GM23338 (cell line): ENCODE data around the gene NLK. TPM values are rescaled to one million over a fixed set of nuclear protein-coding genes. Genes with fewer than 3 reads are reported as not detected.

ENCODE experiments used
- ATAC-seq: fragments of 200-7000 bp; cut with Tn5 transposase; 3 replicates; pipeline ENCODE4 v1.9.1; 2020
- DNase-seq: peaks from one replicate; pipeline ENCODE4 v3.0.0-alpha.2; 2015; ENCODE audit warnings: low spot score
- H2AFZ ChIP-seq: fragments of 200-600 bp; sonication (generic); 2 replicates; pipeline ENCODE4 v1.8.0; 2016; ENCODE audit warnings: antibody characterized with exemption, mild to moderate bottlenecking, moderate library complexity
- H3F3A ChIP-seq: fragments of 200-600 bp; sonication (generic); replicated peaks from 2 replicates; pipeline ENCODE4 v1.8.0; 2017; ENCODE audit warnings: antibody characterized with exemption, mixed run types, low read depth
- H3K27ac ChIP-seq: fragments of 200-600 bp; sonication (generic); 2 replicates; pipeline ENCODE4 v1.6.1; 2016; ENCODE audit warnings: low read depth
- H3K27me3 ChIP-seq: fragments of 200-600 bp; sonication (generic); 2 replicates; pipeline ENCODE4 v1.8.0; 2016; ENCODE audit warnings: mild to moderate bottlenecking, mixed run types, moderate library complexity; ENCODE audit not compliant: insufficient read depth
- H3K36me3 ChIP-seq: fragments of 200-600 bp; sonication (generic); 2 replicates; pipeline ENCODE4 v1.8.0; 2016; ENCODE audit warnings: mild to moderate bottlenecking; ENCODE audit not compliant: insufficient read depth
- H3K4me1 ChIP-seq: fragments of 200-600 bp; sonication (generic); 2 replicates; pipeline ENCODE4 v1.8.0; 2016; ENCODE audit warnings: mild to moderate bottlenecking, moderate library complexity; ENCODE audit not compliant: insufficient read depth
- H3K4me2 ChIP-seq: fragments of 200-600 bp; sonication (generic); 2 replicates; pipeline ENCODE4 v1.7.1; 2017; ENCODE audit warnings: mixed run types
- H3K4me3 ChIP-seq: fragments of 200-600 bp; sonication (generic); 2 replicates; pipeline ENCODE4 v1.6.1; 2016; ENCODE audit warnings: mixed run types
- H3K79me2 ChIP-seq: fragments of 200-600 bp; sonication (generic); replicated peaks from 2 replicates; pipeline ENCODE4 v1.8.0; 2017; ENCODE audit warnings: mild to moderate bottlenecking; ENCODE audit not compliant: insufficient read depth
- H3K9me2 ChIP-seq: fragments of 200-600 bp; sonication (generic); 2 replicates; pipeline ENCODE4 v1.8.0; 2017; ENCODE audit not compliant: insufficient read depth
- H4K20me1 ChIP-seq: fragments of 200-600 bp; sonication (generic); replicated peaks from 2 replicates; pipeline ENCODE4 v1.8.0; 2017; ENCODE audit warnings: mild to moderate bottlenecking; ENCODE audit not compliant: insufficient read depth
- H3K27ac Mint-ChIP-seq: 2 replicates; pipeline ENCODE4 v1.8.0; 2020; ENCODE audit warnings: inconsistent platforms, mild to moderate bottlenecking, moderate library complexity, mixed read lengths
- H3K27me3 Mint-ChIP-seq: 3 replicates; pipeline ENCODE4 v1.8.0; 2022; ENCODE audit warnings: low read depth, mild to moderate bottlenecking, moderate library complexity, mixed read lengths, inconsistent platforms; ENCODE audit not compliant: insufficient read depth, poor library complexity
- H3K36me3 Mint-ChIP-seq: 3 replicates; pipeline ENCODE4 v1.8.0; 2021; ENCODE audit warnings: low read depth, mild to moderate bottlenecking, inconsistent platforms, moderate library complexity, mixed read lengths
- H3K4me1 Mint-ChIP-seq: 3 replicates; pipeline ENCODE4 v1.8.0; 2020; ENCODE audit warnings: mild to moderate bottlenecking, inconsistent platforms, mixed read lengths
- H3K4me3 Mint-ChIP-seq: 3 replicates; pipeline ENCODE4 v1.8.0; 2021; ENCODE audit warnings: moderate library complexity, mild to moderate bottlenecking, inconsistent platforms, mixed read lengths
- H3K9me3 Mint-ChIP-seq: 3 replicates; pipeline ENCODE4 v1.8.0; 2020; ENCODE audit warnings: moderate library complexity, mild to moderate bottlenecking, inconsistent platforms, mixed read lengths
- CREB1 ChIP-seq: fragments of 250-450 bp; sonication (Bioruptor Pico); IDR thresholded peaks from 2 replicates; pipeline ENCODE4 v1.5.0; 2020; ENCODE audit warnings: low read depth, mild to moderate bottlenecking, moderate library complexity
- NANOG ChIP-seq: IDR thresholded peaks from 2 replicates; pipeline ENCODE4 v1.6.1; 2016; ENCODE audit warnings: antibody characterized with exemption, borderline replicate concordance
- STAT1 ChIP-seq: IDR thresholded peaks from one replicate; pipeline ENCODE4 v1.6.1; 2016; ENCODE audit warnings: antibody characterized with exemption; ENCODE audit not compliant: unreplicated experiment
- ZNF114 ChIP-seq: fragments of 250-450 bp; sonication (Bioruptor Pico); IDR thresholded peaks from 2 replicates; pipeline ENCODE4 v1.5.0; 2020; ENCODE audit warnings: mild to moderate bottlenecking, moderate library complexity
- polyA plus RNA-seq: library from polyadenylated mRNA; unstranded; fragments of >200 nt; fragmentation: Nextera tagmentation; extraction: Ambion mirVana; gene quantifications from 2 replicates; pipeline ENCODE4 v1.2.1, GENCODE V29; 2016
- total RNA-seq: library from RNA; depleted of rRNA; stranded (reverse); fragments of >200 nt; shearing (Covaris generic); gene quantifications from 2 replicates; pipeline ENCODE4 v1.2.3, GENCODE V29; 2014
- TF ChIP-seq, protein P1 (sequence below): IDR thresholded peaks from one replicate; pipeline ENCODE4 v1.6.1; 2018; ENCODE audit warnings: antibody characterized with exemption; ENCODE audit not compliant: unreplicated experiment
- TF ChIP-seq, protein P2 (sequence below), 2 experiments: fragments of 200-600 bp in 1 of 2; sonication (generic) in 1 of 2; conservative IDR thresholded peaks; 2 replicates each; pipeline versions ENCODE4 v1.5.1 to v1.6.1; 2016 to 2017; ENCODE audit warnings: antibody characterized with exemption in 2 of 2, low read depth in 2 of 2, mild to moderate bottlenecking in 2 of 2, moderate library complexity in 1 of 2

The NLK gene
- total and polyA plus RNA-seq, 2 experiments from 2014 or later = 34.7 to 78.5 TPM

DNA sequence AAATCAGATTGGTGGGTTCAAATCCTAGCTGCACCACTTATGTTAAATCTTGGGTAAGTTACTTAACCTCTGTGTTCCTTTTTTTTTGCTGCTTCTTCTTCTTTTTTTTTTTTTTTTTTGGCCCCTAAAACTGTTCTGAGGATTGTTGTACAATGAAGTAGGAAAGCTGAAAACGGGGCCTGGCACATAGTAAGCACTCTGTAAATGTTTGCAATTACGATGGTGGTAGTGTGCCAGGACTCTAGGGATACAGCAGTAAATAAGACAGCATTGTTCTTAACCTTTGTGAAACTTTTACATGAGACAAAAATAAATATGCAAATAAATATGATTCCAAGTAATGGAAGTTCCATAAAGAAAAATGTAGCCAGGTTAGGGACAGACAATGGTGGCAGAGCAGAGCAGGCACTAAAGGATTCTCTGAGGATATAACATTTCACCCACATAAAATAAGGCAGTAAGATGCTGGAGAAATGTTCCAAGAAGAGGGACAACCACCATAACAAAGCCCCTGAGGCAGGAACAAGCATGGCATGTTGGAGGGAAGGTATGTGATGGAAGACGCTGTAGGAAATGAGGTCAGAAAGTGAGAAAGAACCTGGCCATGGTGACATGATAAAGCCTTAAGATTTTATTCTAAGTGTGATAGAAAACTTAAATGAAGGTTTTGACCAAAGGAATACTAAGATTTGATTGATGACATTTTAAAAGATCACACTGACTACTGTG is 127.3 kb downstream of the NLK start:
- no peak for DNase-seq
- H3K79me2 ChIP-seq = no peaks in the 10 kb centered on the region
- H3K27me3 Mint-ChIP-seq = peaks cover 2% of the 10 kb centered on the region
- no peaks in the 10 kb centered on the region for H4K20me1 ChIP-seq
- no peaks in the 10 kb centered on the region for H3F3A ChIP-seq
- H2AFZ ChIP-seq = no peak overlapping the region
- peak overlapping the region; percentile 98; the same call in 1 of the 2 replicates for H3K27ac ChIP-seq
- H3K9me3 Mint-ChIP-seq = no peaks in the 10 kb centered on the region
- H3K27ac Mint-ChIP-seq = peak overlapping the region; percentile 89
- peaks cover 31% of the 10 kb centered on the region for H3K36me3 Mint-ChIP-seq
- no peak overlapping the region for H3K4me3 Mint-ChIP-seq
- TF ChIP-seq STAT1 (no peak), CREB1 (no peak), NANOG (no peak), ZNF114 (no peak)
- TF ChIP-seq, protein P1, sequence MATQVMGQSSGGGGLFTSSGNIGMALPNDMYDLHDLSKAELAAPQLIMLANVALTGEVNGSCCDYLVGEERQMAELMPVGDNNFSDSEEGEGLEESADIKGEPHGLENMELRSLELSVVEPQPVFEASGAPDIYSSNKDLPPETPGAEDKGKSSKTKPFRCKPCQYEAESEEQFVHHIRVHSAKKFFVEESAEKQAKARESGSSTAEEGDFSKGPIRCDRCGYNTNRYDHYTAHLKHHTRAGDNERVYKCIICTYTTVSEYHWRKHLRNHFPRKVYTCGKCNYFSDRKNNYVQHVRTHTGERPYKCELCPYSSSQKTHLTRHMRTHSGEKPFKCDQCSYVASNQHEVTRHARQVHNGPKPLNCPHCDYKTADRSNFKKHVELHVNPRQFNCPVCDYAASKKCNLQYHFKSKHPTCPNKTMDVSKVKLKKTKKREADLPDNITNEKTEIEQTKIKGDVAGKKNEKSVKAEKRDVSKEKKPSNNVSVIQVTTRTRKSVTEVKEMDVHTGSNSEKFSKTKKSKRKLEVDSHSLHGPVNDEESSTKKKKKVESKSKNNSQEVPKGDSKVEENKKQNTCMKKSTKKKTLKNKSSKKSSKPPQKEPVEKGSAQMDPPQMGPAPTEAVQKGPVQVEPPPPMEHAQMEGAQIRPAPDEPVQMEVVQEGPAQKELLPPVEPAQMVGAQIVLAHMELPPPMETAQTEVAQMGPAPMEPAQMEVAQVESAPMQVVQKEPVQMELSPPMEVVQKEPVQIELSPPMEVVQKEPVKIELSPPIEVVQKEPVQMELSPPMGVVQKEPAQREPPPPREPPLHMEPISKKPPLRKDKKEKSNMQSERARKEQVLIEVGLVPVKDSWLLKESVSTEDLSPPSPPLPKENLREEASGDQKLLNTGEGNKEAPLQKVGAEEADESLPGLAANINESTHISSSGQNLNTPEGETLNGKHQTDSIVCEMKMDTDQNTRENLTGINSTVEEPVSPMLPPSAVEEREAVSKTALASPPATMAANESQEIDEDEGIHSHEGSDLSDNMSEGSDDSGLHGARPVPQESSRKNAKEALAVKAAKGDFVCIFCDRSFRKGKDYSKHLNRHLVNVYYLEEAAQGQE = no peak
- TF ChIP-seq, protein P2, sequence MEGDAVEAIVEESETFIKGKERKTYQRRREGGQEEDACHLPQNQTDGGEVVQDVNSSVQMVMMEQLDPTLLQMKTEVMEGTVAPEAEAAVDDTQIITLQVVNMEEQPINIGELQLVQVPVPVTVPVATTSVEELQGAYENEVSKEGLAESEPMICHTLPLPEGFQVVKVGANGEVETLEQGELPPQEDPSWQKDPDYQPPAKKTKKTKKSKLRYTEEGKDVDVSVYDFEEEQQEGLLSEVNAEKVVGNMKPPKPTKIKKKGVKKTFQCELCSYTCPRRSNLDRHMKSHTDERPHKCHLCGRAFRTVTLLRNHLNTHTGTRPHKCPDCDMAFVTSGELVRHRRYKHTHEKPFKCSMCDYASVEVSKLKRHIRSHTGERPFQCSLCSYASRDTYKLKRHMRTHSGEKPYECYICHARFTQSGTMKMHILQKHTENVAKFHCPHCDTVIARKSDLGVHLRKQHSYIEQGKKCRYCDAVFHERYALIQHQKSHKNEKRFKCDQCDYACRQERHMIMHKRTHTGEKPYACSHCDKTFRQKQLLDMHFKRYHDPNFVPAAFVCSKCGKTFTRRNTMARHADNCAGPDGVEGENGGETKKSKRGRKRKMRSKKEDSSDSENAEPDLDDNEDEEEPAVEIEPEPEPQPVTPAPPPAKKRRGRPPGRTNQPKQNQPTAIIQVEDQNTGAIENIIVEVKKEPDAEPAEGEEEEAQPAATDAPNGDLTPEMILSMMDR (conservative IDR thresholded peaks at IDR 0.05; ENCODE audit: low read depth in 2 of 2) = no peak
- no peak overlapping the region for H3K4me3 ChIP-seq
- H3K27me3 ChIP-seq = no peaks in the 10 kb centered on the region
- peaks cover 43% of the 10 kb centered on the region for H3K4me1 Mint-ChIP-seq
- no peaks in the 10 kb centered on the region for H3K36me3 ChIP-seq
- H3K9me2 ChIP-seq = no peaks in the 10 kb centered on the region
- peaks cover 39% of the 10 kb centered on the region for H3K4me1 ChIP-seq
- H3K4me2 ChIP-seq = no peak overlapping the region
- ATAC-seq = peak; percentile 21; the same call in 1 of the 3 replicates

DNA sequence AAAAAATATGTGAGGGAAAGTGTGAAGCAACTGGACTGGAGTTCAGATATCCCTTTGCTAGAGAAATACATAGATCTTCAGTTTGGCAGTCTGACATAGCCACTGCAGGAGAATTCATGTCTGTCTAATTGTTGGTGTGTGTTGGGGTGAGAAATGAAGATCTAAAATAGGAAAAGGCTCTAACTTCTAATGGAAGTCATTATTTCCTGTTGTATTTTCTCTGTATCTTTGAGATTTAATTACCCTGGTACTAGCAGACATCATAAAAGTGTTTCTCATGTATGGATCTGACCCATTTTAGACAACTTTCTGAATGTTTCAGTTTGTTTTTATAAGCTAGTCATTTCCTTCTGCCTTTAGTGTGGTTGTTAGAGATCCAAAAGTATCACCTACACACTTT is 128.3 kb downstream of the NLK start:
- Histone ChIP-seq H4K20me1 (no peaks in the 10 kb centered on the region), H3K9me2 (no peaks in the 10 kb centered on the region), H3K4me3 (no peak overlapping the region), H3K4me2 (no peak overlapping the region), H3K79me2 (no peaks in the 10 kb centered on the region), H2AFZ (no peak overlapping the region), H3K27me3 (no peaks in the 10 kb centered on the region), H3F3A (no peaks in the 10 kb centered on the region), H3K27ac (peak overlapping the region; percentile 98), H3K4me1 (peaks cover 40% of the 10 kb centered on the region), H3K36me3 (no peaks in the 10 kb centered on the region)
- Mint-ChIP-seq H3K27me3 (peaks cover 2% of the 10 kb centered on the region), H3K4me1 (peaks cover 46% of the 10 kb centered on the region), H3K4me3 (no peak overlapping the region), H3K27ac (peak overlapping the region; percentile 89), H3K36me3 (peaks cover 39% of the 10 kb centered on the region), H3K9me3 (no peaks in the 10 kb centered on the region)
- DNase-seq = no peak
- ATAC-seq = no peak
- TF ChIP-seq, protein P2 (conservative IDR thresholded peaks at IDR 0.05; ENCODE audit: low read depth in 2 of 2) = no peak
- no peak for TF ChIP-seq NANOG
